H9 (cell line): ENCODE measurements around the gene INPP5E. TPM values are rescaled to one million over a fixed set of nuclear protein-coding genes. Genes with fewer than 3 reads are reported as not detected.
A peak's percentile ranks its signal among the peaks of the same experiment; 100 is the strongest.

ENCODE experiments used
- DNase-seq: peaks from one replicate; pipeline ENCODE4 v3.0.0-alpha.2; 2017
- H2AFZ ChIP-seq: one replicate; pipeline ENCODE4 v1.6.1; 2013; ENCODE audit warnings: mild to moderate bottlenecking, low read length, control low read depth, moderate library complexity
- H2AK5ac ChIP-seq: 2 replicates; pipeline ENCODE4 v1.6.1; 2013; ENCODE audit warnings: low read length, control low read depth, mixed read lengths; ENCODE audit not compliant: insufficient read length
- H2BK120ac ChIP-seq: one replicate; pipeline ENCODE4 v1.6.1; 2013; ENCODE audit warnings: low read depth, mild to moderate bottlenecking, low read length, control low read depth, inconsistent platforms; ENCODE audit not compliant: poor library complexity, severe bottlenecking
- H2BK12ac ChIP-seq: 2 replicates; pipeline ENCODE4 v1.6.1; 2013; ENCODE audit warnings: low read length, control low read depth, mixed read lengths, low read depth; ENCODE audit not compliant: insufficient read length
- H2BK15ac ChIP-seq: 2 replicates; pipeline ENCODE4 v1.6.1; 2013; ENCODE audit warnings: low read depth, low read length, control low read depth
- H2BK20ac ChIP-seq: one replicate; pipeline ENCODE4 v1.6.1; 2013; ENCODE audit warnings: low read depth, mild to moderate bottlenecking, low read length, control low read depth, inconsistent platforms; ENCODE audit not compliant: poor library complexity, severe bottlenecking
- H2BK5ac ChIP-seq: 2 replicates; pipeline ENCODE4 v1.6.1; 2013; ENCODE audit warnings: low read length, control low read depth, mixed read lengths; ENCODE audit not compliant: insufficient read length
- H3K14ac ChIP-seq: 2 replicates; pipeline ENCODE4 v1.6.1; 2013; ENCODE audit warnings: low read length, control low read depth; ENCODE audit not compliant: insufficient read depth
- H3K18ac ChIP-seq: 2 replicates; pipeline ENCODE4 v1.6.1; 2013; ENCODE audit warnings: low read depth, mild to moderate bottlenecking, mixed read lengths, low read length, control low read depth; ENCODE audit not compliant: insufficient read length
- H3K23ac ChIP-seq: 2 replicates; pipeline ENCODE4 v1.6.1; 2013; ENCODE audit warnings: low read length, control low read depth, mixed read lengths, low read depth; ENCODE audit not compliant: insufficient read length
- H3K23me2 ChIP-seq: 2 replicates; pipeline ENCODE4 v1.6.1; 2013; ENCODE audit warnings: low read depth, mild to moderate bottlenecking, mixed read lengths, low read length, control low read depth; ENCODE audit not compliant: insufficient read length, poor library complexity, severe bottlenecking
- H3K27ac ChIP-seq: 2 replicates; pipeline ENCODE4 v1.5.1; 2013; ENCODE audit warnings: low read length, control low read depth, mixed read lengths, low read depth; ENCODE audit not compliant: insufficient read length
- H3K27me3 ChIP-seq: 2 replicates; pipeline ENCODE4 v1.6.1; 2013; ENCODE audit warnings: low read length, control low read depth, inconsistent platforms; ENCODE audit not compliant: insufficient read depth
- H3K4ac ChIP-seq: 2 replicates; pipeline ENCODE4 v1.6.1; 2013; ENCODE audit warnings: low read depth, mild to moderate bottlenecking, control low read depth, inconsistent platforms, low read length, moderate library complexity
- H3K4me1 ChIP-seq: 2 replicates; pipeline ENCODE4 v1.6.1; 2013; ENCODE audit warnings: low read length, control low read depth, inconsistent platforms; ENCODE audit not compliant: insufficient read depth
- H3K4me2 ChIP-seq: 2 replicates; pipeline ENCODE4 v1.6.1; 2013; ENCODE audit warnings: low read length, control low read depth, mixed read lengths; ENCODE audit not compliant: insufficient read length, insufficient read depth
- H3K56ac ChIP-seq: 2 replicates; pipeline ENCODE4 v1.6.1; 2013; ENCODE audit warnings: low read depth, mild to moderate bottlenecking, mixed read lengths, low read length, control low read depth; ENCODE audit not compliant: insufficient read length
- H3K79me1 ChIP-seq: 2 replicates; pipeline ENCODE4 v1.6.1; 2013; ENCODE audit warnings: low read depth, mild to moderate bottlenecking, moderate library complexity, low read length, control low read depth, inconsistent platforms; ENCODE audit not compliant: insufficient read depth, poor library complexity, severe bottlenecking
- H3K79me2 ChIP-seq: 2 replicates; pipeline ENCODE4 v1.6.1; 2013; ENCODE audit warnings: low read length, control low read depth, inconsistent platforms; ENCODE audit not compliant: insufficient read depth
- H3K9ac ChIP-seq: 2 replicates; pipeline ENCODE4 v1.6.1; 2013; ENCODE audit warnings: low read length, control low read depth, mixed read lengths; ENCODE audit not compliant: insufficient read length; ENCODE audit errors: extremely low read depth
- H3K9me3 ChIP-seq: one replicate; pipeline ENCODE4 v1.6.1; 2013; ENCODE audit warnings: low read depth, low read length, inconsistent platforms; ENCODE audit not compliant: control insufficient read depth
- H3T11ph ChIP-seq: one replicate; pipeline ENCODE4 v1.6.1; 2013; ENCODE audit warnings: mild to moderate bottlenecking, low read length, control low read depth, inconsistent platforms
- H4K20me1 ChIP-seq: one replicate; pipeline ENCODE4 v1.6.1; 2013; ENCODE audit not compliant: control insufficient read depth, insufficient read length, insufficient read depth
- H4K5ac ChIP-seq: 2 replicates; pipeline ENCODE4 v1.6.1; 2013; ENCODE audit warnings: low read depth, mild to moderate bottlenecking, mixed read lengths, low read length, control low read depth; ENCODE audit not compliant: insufficient read length
- H4K8ac ChIP-seq: replicated peaks from 2 replicates; pipeline ENCODE4 v1.6.1; 2013; ENCODE audit warnings: low read length, control low read depth, mixed read lengths, low read depth; ENCODE audit not compliant: insufficient read length
- H4K91ac ChIP-seq: 2 replicates; pipeline ENCODE4 v1.6.1; 2013; ENCODE audit warnings: low read depth, mild to moderate bottlenecking, moderate library complexity, mixed read lengths, low read length, control low read depth; ENCODE audit not compliant: insufficient read length
- H3K27ac Mint-ChIP-seq, 3 experiments: 2 replicates in 2 of 3; 3 replicates in 1 of 3; pipeline ENCODE4 v1.8.0; 2020 to 2021; ENCODE audit warnings: mixed read lengths in 3 of 3, mild to moderate bottlenecking in 1 of 3, moderate library complexity in 1 of 3
- H3K27me3 Mint-ChIP-seq: 2 replicates; pipeline ENCODE4 v1.8.0; 2021; ENCODE audit warnings: low read depth, mild to moderate bottlenecking, moderate library complexity, mixed read lengths
- H3K36me3 Mint-ChIP-seq, 3 experiments: 2 replicates in 2 of 3; 3 replicates in 1 of 3; pipeline ENCODE4 v1.8.0; 2020 to 2021; ENCODE audit warnings: low read depth in 3 of 3, mixed read lengths in 3 of 3; ENCODE audit not compliant: insufficient read depth in 1 of 3
- H3K4me1 Mint-ChIP-seq, 2 experiments: 2 replicates each; pipeline ENCODE4 v1.8.0; 2020; ENCODE audit warnings: mixed read lengths in 2 of 2
- H3K4me3 Mint-ChIP-seq, 2 experiments: 2 replicates in 1 of 2; 3 replicates in 1 of 2; pipeline ENCODE4 v1.8.0; 2020 to 2021; ENCODE audit warnings: mild to moderate bottlenecking in 2 of 2, mixed read lengths in 2 of 2, moderate library complexity in 1 of 2
- H3K9me3 Mint-ChIP-seq, 2 experiments: 2 replicates in 1 of 2; 3 replicates in 1 of 2; pipeline ENCODE4 v1.8.0; 2020; ENCODE audit warnings: mild to moderate bottlenecking in 2 of 2, mixed read lengths in 2 of 2, moderate library complexity in 1 of 2
- WGBS: extraction: QIAGEN DNeasy Blood & Tissue Kit; methylation state at CpG from one replicate; pipeline ENCODE4 v1.1.7; 2013; ENCODE audit warnings: missing lambda C conversion rate, low lambda C conversion rate, mixed read lengths; ENCODE audit not compliant: insufficient read length; ENCODE audit errors: extremely low coverage; 5-methylcytosine and 5-hydroxymethylcytosine counted together
- total RNA-seq: library from RNA; stranded (reverse); gene quantifications from 2 replicates; pipeline ENCODE4 v1.2.1, GENCODE V29; 2021
- TF ChIP-seq, protein P1 (sequence below): fragments of 200-600 bp; sonication (generic); conservative IDR thresholded peaks from 3 replicates; pipeline ENCODE4 v1.8.0; 2021; ENCODE audit warnings: antibody characterized with exemption, mild to moderate bottlenecking

Gene INPP5E
- total RNA-seq, 1 experiment from 2014 or later, result 21.0 TPM

DNA sequence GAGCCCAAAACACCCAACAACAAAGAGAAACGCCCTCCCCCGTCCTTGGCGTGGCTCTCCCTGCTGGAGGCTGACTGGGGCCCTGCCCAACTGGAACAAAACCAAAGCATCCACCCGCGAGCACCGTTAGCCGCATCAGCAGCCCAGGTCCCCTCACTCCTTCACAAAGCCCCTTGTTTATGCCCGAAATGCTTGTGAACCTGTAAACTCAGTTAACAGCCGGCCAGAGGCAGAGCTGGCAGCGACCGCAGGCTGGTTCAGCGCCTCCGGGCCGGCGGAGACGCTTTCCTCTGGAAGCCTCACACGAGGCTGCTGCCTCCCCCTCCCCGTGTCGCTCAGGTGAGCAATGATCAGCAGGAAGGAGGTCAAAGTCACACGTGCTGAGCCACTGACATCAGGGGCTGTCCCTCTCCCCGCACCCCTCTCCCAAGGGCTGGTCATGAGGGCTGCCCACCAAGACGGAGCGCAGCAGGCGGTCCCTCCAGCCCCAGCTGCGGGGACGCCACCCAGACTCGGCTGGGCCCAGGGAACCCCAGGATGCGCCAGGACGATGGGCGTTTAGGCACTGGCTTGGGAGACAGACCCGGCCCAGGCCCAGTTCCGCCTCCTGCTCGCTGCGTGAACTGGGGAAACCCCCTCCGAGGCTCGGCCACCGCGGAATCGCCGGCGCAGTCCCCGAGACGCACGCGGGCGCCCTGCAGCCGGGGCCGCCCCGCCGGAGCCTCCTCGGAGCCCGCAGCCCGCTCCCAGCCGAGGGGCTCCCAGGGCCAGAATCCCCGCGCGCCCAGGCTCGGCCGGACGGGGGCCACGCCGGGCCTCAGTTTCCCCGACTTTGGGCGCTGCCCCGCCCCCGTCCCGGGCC, 40.2 kb downstream of the INPP5E start:
- Histone ChIP-seq H2AFZ (no peak overlapping the region), H2BK20ac (no peak overlapping the region), H3K27ac (no peak overlapping the region), H3T11ph (no peak overlapping the region), H3K79me1 (peaks cover 7% of the 10 kb centered on the region), H4K8ac (no peak overlapping the region), H3K79me2 (peaks cover 12% of the 10 kb centered on the region; the same call in 1 of the 2 replicates), H2BK15ac (no peak overlapping the region), H2BK5ac (no peak overlapping the region), H3K9me3 (no peaks in the 10 kb centered on the region), H3K23me2 (peaks cover 6% of the 10 kb centered on the region), H4K5ac (no peak overlapping the region), H3K4ac (no peak overlapping the region), H3K4me1 (no peaks in the 10 kb centered on the region), H3K27me3 (no peaks in the 10 kb centered on the region), H4K91ac (no peak overlapping the region), H2AK5ac (no peak overlapping the region), H3K56ac (no peak overlapping the region), H2BK12ac (no peak overlapping the region), H3K23ac (no peak overlapping the region), H4K20me1 (no peaks in the 10 kb centered on the region), H3K14ac (peak overlapping the region; percentile 48; the same call in 1 of the 2 replicates), H3K4me2 (peak overlapping the region; percentile 94), H3K18ac (no peak overlapping the region), H2BK120ac (no peak overlapping the region), H3K9ac (peak overlapping the region; percentile 74)
- no peak for DNase-seq
- Mint-ChIP-seq H3K27ac (peak overlapping the region in 2 of 3 experiments; percentile 20 to 90; a peak in 2 of 7 replicates), H3K9me3 (no peaks in the 10 kb centered on the region), H3K4me3 (peak overlapping the region; percentile 89 to 94), H3K4me1 (peaks cover 11 to 12% of the 10 kb centered on the region in 2 experiments), H3K36me3 (peaks cover 22 to 69% (median 60%) of the 10 kb centered on the region in 3 experiments), H3K27me3 (no peaks in the 10 kb centered on the region)
- WGBS, result no CpG with 5 or more reads among the region's 67 CpGs
- TF ChIP-seq, protein P1, sequence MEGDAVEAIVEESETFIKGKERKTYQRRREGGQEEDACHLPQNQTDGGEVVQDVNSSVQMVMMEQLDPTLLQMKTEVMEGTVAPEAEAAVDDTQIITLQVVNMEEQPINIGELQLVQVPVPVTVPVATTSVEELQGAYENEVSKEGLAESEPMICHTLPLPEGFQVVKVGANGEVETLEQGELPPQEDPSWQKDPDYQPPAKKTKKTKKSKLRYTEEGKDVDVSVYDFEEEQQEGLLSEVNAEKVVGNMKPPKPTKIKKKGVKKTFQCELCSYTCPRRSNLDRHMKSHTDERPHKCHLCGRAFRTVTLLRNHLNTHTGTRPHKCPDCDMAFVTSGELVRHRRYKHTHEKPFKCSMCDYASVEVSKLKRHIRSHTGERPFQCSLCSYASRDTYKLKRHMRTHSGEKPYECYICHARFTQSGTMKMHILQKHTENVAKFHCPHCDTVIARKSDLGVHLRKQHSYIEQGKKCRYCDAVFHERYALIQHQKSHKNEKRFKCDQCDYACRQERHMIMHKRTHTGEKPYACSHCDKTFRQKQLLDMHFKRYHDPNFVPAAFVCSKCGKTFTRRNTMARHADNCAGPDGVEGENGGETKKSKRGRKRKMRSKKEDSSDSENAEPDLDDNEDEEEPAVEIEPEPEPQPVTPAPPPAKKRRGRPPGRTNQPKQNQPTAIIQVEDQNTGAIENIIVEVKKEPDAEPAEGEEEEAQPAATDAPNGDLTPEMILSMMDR, result no peak
